DOHH2 (cell line): ENCODE measurements around the gene C5.

ENCODE experiments used
- CTCF ChIP-seq: fragments of 200-600 bp; sonication (generic); IDR thresholded peaks from one replicate; pipeline ENCODE4 v1.5.1; 2014; ENCODE audit warnings: antibody characterized with exemption, mild to moderate bottlenecking, low read depth, low read length; ENCODE audit not compliant: poor library complexity, severe bottlenecking
- EZH2phosphoT487 ChIP-seq: fragments of 200-600 bp; sonication (generic); IDR thresholded peaks from 2 replicates; pipeline ENCODE4 v1.6.1; 2017; ENCODE audit warnings: borderline replicate concordance, mild to moderate bottlenecking, antibody characterized with exemption, low read length, moderate library complexity, mixed read lengths

- TF ChIP-seq CTCF, result no peak
- no peak for TF ChIP-seq EZH2phosphoT487
Observed at GRCh38 chr9:121023064-121023463, 27.0 kb downstream of the C5 start.
